ENCODE data around the gene TEAD4.

Gene TEAD4

DNA sequence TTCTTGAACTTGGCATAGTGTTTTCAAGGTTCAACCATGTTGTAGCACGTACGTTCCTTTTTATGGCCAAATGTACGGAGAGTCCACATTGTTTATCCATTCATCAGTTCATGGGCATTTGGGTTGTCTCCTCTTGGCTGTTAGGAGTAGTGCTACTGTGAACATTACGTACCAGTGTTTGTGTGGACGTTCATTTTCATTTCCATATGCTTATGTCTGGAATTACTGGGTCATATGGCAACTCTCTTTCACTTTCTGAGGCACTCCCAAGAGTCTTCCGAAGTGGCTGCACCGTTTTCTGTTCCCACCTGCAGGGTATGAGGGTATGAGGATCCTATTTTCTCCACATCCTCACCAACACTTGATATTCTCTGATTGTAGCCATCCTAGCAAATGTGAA, 68.9 kb downstream of the TEAD4 start:
- in situ Hi-C loops (cut with MboI; ENCODE audit: low sequenced_read_pairs), result no loop called here

DNA sequence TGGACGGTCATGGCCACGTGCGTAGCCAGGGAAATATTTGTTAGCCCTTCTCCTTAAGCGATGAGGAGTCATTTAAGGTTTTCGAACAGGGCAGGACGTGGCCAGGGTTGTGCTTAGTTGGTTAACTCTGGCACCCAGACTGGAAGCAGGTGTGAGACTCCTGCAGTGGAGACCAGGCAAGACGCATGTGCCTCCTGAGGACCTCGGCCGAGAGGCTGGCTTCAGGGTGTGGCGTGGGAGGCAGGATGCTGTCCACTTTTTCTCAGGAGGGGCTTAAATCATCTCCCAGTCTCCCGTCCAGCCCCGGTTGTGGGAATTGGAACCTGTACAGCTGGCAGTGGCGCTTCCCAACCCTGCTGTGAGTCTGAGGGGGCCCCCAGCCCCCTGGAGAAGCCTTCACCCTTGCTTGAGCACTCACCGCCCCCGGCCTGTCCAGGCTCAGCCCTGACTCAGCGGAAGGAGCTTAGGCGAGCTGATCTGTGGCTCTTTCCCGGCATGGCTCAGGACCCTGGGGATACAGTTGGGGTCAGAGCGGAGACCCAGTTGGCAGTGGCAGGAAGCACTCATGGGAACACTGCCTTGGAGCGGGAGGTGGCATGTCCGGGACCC, 71.7 kb downstream of the TEAD4 start:
- in situ Hi-C loops (cut with MboI; ENCODE audit: low sequenced_read_pairs), result no loop called here

GRCh38 chr12:3032161-3032560, 73.0 kb downstream of the TEAD4 start:
- in situ Hi-C loops (cut with MboI; ENCODE audit: low sequenced_read_pairs), result no loop called here

DNA sequence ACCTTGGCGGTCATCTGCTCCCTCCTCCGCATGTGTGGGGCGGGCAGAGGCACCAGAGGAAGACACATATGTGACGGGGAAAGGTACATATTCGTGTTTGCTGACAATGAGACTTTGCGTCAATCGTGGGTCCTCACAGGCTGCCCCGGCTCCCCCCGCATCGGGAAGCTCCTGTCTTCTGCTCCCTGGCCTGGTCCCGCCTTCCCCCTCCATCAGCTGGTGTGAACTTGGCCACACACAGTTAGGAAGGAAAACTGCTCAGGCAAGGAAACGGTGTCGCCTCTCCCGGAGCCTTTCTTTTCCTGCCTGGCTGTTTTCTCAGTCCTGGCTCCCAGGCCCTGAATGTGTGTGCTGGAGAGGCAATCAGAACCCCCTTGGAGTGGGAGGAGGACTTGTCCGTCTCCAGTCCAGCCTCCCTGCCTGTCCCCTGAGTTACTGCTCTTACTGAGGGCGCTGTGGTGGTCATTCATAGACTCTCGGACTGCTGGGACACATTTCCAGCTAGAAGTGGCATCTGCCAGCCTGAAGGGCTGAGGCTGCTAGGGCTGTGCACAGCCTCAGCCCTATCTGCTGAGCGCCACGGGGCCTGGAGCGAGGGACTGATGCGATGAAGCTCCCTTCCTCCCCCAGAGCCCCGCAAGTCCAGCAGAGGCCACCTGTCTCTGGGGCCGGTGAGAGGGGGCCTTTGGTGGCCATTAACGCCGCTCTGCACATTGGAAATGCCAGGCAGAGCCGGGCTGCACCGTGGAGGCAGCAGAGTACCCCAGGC, 73.8 kb downstream of the TEAD4 start:
- in situ Hi-C loops (cut with MboI; ENCODE audit: low sequenced_read_pairs), result no loop called here

GRCh38 chr12:3033539-3033867, 74.3 kb downstream of the TEAD4 start:
- in situ Hi-C loops (cut with MboI; ENCODE audit: low sequenced_read_pairs), result no loop called here

- in situ Hi-C loops (cut with MboI; ENCODE audit: low sequenced_read_pairs), result no loop called here
Measured at GRCh38 chr12:3034067-3034750, 75.0 kb downstream of the TEAD4 start.

GRCh38 chr12:3035171-3035570, 76.0 kb downstream of the TEAD4 start:
- in situ Hi-C loops (cut with MboI; ENCODE audit: low sequenced_read_pairs), result no loop called here

- in situ Hi-C loops (cut with MboI; ENCODE audit: low sequenced_read_pairs), result no loop called here
Measured at GRCh38 chr12:3035815-3036702, 76.9 kb downstream of the TEAD4 start.

DNA sequence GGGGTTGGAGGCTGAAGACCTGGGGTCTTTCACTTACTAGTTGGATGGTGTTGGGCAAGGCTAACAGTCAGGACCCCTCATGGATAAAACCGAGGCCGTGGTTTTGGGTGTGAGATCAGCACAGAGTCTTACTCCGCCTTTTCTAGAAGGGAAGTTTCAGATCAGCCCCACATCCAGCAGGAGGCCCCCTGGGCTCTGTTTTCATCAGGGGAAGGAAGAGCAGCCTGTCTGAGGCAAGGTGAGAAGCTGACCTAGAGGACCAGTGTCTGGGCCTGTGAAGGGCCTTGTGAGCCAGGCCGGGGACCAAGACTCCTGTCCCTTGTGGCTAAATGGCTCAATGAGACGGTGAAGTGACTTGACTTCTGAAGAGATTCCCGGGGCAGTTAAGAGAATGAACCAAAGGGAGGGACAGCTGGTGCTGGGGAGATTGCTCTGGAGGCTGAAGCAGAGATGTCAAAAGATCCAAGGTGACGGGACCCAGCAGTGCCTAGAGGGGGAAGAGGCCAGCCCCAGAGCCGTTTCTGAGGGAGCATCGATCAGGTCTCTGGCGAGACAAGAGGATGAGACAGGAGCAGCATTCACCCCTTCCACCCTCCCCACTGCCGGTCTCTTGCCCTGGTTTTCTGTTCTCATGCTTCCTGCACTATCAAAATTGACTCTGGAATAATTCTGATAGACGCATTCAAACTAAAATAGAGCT, 77.9 kb downstream of the TEAD4 start:
- in situ Hi-C loops (cut with MboI; ENCODE audit: low sequenced_read_pairs), result no loop called here

GRCh38 chr12:3038166-3038565, 79.0 kb downstream of the TEAD4 start:
- in situ Hi-C loops (cut with MboI; ENCODE audit: low sequenced_read_pairs), result no loop called here

DNA sequence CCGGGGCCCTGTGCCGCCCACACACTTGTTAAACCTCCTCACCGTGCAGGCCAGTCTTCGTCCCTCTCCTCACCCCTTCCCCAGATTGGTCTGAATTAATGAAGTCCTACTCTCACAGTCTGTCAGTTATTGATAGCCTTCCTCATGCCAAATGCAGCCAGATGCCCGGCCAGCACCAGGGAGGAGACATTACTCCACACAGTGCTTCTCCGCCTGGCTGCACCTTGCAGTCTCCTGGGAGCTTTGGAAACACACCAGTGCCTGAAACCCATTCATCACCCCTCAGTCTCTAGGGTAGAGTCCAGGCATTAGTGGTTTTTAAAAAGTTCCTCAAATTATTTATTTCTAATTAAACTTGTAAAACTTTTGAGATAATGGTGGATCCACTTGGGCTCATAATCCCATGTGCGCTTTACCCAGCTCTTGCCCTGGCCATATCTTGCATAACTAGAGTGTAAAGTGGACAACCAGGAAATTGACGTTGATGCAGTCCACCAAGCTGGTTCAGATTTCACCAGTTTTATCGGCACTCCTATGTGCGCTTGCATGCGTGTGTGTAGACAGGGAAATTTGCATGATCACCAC, 79.8 kb downstream of the TEAD4 start:
- in situ Hi-C loops (cut with MboI; ENCODE audit: low sequenced_read_pairs), result no loop called here

DNA sequence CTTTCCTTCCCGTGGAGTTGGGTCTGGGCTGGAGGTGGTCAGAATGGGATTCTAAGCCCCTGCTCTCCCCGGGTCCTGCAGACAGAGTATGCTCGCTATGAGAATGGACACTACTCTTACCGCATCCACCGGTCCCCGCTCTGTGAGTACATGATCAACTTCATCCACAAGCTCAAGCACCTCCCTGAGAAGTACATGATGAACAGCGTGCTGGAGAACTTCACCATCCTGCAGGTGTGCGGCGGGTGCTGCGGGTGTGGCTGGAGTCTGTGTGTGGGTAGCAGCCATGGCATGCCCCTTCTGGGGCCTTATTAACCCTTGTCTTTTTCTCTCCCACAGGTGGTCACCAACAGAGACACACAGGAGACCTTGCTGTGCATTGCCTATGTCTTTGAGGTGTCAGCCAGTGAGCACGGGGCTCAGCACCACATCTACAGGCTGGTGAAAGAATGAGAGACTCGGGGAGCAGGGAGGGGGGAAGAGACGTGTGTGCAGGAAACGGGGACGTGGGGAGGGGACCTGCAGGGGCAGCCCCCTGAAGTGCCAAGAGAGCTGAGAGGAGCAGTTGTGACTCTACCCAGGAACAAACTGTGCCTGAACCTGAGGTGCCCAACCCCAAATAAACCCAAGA, 80.9 kb downstream of the TEAD4 start:
- in situ Hi-C loops (cut with MboI; ENCODE audit: low sequenced_read_pairs), result no loop called here

DNA sequence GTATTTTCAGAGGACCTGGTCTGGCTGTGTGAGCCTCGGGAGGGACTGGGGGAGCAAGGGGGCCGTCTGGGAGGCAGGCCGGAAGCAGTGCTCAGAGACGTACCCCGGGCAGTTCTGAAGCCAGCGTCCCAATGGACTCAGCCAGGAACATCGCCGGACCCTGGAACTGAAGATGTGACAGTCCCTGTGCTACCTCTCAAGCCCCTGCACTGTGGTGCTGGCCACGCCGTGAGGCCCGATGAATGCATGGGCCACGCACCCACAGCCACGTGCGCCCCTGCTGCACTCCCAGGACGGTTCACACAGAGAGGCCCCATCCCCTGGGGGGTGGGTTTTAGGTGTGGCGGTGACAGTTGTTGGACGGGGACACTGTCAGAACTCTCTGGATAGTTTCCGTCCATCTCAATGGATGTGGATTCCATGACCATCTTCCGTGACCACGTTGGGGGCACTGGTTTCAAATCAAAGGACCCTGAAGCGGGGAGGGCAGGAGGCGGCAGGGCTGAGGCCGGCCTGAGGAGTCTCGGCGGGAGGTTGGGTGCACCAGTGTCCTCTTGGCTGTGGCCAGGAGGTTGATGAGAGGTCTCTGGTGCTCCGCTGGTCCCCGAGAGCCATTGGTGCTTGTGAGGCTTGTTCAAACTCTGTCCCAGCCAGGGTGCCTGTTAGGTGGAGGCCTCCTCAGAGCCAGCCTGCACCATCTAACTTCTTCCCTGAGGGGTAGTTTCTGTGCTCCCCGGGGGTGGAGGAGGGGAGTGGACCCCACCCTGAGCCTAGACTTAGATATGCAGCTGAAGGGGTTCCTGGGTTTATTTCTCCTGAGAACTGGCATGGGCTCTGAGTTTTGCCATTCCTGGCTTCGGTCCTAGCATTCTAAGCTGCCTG, 81.7 kb downstream of the TEAD4 start:
- in situ Hi-C loops (cut with MboI; ENCODE audit: low sequenced_read_pairs), result no loop called here

- in situ Hi-C loops (cut with MboI; ENCODE audit: low sequenced_read_pairs), result no loop called here
Measured at GRCh38 chr12:3041558-3042164, 82.5 kb downstream of the TEAD4 start.

GRCh38 chr12:3042394-3042793, 83.2 kb downstream of the TEAD4 start:
- in situ Hi-C loops (cut with MboI; ENCODE audit: low sequenced_read_pairs), result no loop called here

- in situ Hi-C loops (cut with MboI; ENCODE audit: low sequenced_read_pairs), result no loop called here
Measured at GRCh38 chr12:3042826-3043225, 83.6 kb downstream of the TEAD4 start.

DNA sequence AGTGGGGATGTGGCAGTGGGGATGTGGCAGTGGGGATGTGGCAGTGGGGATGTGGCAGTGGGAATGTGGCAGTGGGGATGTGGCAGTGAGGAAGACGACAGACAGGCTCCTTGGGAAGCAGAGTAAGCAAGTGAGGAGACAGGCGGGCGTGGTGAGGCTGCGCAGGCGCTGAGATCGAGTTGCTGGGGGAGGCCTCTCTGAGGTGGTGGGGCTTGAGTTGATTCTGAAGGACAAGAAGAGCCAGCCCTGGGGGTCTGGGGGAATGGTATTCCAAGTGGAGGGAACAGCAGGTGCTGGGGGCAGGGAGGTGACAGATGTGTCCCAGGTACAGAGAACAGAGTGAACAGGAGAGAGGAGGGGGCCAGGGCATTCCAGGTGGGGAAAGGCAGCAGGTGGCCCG, 84.2 kb downstream of the TEAD4 start:
- in situ Hi-C loops (cut with MboI; ENCODE audit: low sequenced_read_pairs), result no loop called here

DNA sequence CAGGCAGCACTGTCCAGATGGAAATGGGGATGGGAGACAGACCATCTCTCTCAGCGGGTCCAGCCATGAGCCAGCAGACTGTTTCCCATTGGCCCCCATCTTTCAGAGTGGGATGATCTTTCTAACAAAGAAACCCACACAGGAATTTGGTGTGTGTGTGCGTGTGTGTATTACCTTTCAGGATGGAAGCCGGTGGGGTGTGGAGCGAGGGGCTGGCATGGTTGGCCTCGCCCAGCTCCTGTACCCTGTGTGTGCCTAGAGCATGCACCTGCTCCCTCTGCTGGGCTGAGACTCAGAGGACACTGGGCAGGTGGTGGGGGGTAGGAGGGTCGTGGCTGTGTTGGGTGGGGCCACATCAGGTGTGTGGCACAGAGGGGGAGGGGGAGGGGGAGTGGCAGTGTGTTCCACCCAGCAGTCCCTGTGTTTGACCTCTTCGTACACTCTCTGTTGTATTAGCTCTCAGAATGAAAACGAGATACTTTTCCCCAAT, 85.0 kb downstream of the TEAD4 start:
- in situ Hi-C loops (cut with MboI; ENCODE audit: low sequenced_read_pairs), result no loop called here
